Esophagus squamous epithelium (tissue), 5 donors: ENCODE measurements around the gene PTPN13. TPM values are rescaled to one million over a fixed set of nuclear protein-coding genes. Genes with fewer than 3 reads are reported as not detected.

Experiments
- DNase-seq: peaks from one replicate; lab custom pipeline; 2025; lab: John Stamatoyannopoulos, UW
- H3K27ac ChIP-seq, 4 donors: fragments of 200-600 bp; sonication (generic); one replicate each; pipeline ENCODE4 v1.5.1; 2016 to 2019; ENCODE audit warnings: mild to moderate bottlenecking in 1 of 4
- H3K27me3 ChIP-seq, 4 donors: fragments of 200-600 bp; sonication (generic); 1 replicate in 3 of 4; 2 replicates in 1 of 4; pipeline versions ENCODE4 v1.5.1 to v1.6.0; 2017 to 2021; ENCODE audit warnings: antibody characterized with exemption in 1 of 4
- H3K36me3 ChIP-seq, 3 donors: fragments of 200-600 bp; sonication (generic); one replicate each; pipeline ENCODE4 v1.5.1; 2016 to 2019
- H3K4me1 ChIP-seq, 3 donors: fragments of 200-600 bp; sonication (generic); one replicate each; pipeline ENCODE4 v1.5.1; 2017 to 2019
- H3K4me3 ChIP-seq, 4 donors: fragments of 200-600 bp; sonication (generic); 1 replicate in 3 of 4; 2 replicates in 1 of 4; pipeline ENCODE4 v1.5.1; 2016 to 2019; ENCODE audit warnings: mild to moderate bottlenecking in 2 of 4, moderate library complexity in 1 of 4
- H3K9me3 ChIP-seq, 3 donors: fragments of 200-600 bp; sonication (generic); one replicate each; pipeline ENCODE4 v1.5.1; 2016 to 2019
- CTCF ChIP-seq, 6 experiments: fragments of 450-650 bp in 4 of 6; fragments of 200-600 bp in 2 of 6; sonication (generic) in 2 of 6; IDR thresholded peaks; one replicate each; pipeline ENCODE4 v1.5.1; 2016 to 2019; ENCODE audit warnings: antibody characterized with exemption in 6 of 6, mild to moderate bottlenecking in 4 of 6, moderate library complexity in 4 of 6
- POLR2A ChIP-seq, 4 donors: fragments of 450-650 bp; IDR thresholded peaks; one replicate each; pipeline ENCODE4 v1.6.1; 2017; ENCODE audit warnings: antibody characterized with exemption in 4 of 4, mild to moderate bottlenecking in 4 of 4, moderate library complexity in 3 of 4
- WGBS, 2 donors: methylation state at CpG; one replicate each; pipeline ENCODE4 v1.1.5; 2018; 5-methylcytosine and 5-hydroxymethylcytosine counted together
- intact Hi-C: fragments of 100-400 bp; cut with DNase I; formaldehyde crosslinking; loops from one replicate; pipeline ENCODE4 v1.15.0; 2022
- total RNA-seq, 4 donors: library from RNA; depleted of rRNA; stranded (reverse); fragments of >200 nt; gene quantifications; one replicate each; pipeline ENCODE4 v1.1.0, GENCODE V29; 2016
- donor health status: DM: yes; HTN: yes; CAD: no.

The PTPN13 gene
- total RNA-seq, 4 donors from 2014 or later: 44.8 to 94.9 (median 66.7) TPM

DNA sequence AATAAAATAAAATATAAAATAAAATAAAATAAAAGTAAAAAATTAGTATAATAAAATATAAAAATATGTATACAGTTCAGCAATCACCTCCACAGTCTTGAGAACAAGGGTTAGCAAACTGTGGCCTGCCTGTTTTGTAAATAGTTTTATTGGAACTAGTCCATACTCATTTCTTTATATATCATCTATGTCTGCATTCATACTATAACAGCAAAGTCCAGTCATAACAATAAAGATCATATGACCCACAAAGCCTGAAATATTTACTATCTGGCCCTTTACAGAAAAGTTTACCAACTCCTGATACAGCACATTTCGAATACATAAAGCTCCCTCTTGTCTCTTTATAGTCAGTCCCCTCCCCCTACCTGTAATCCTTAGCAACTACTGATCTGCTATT, 143.1 kb downstream of the PTPN13 start:
- peaks cover 0 to 8% (median 0%) of the 10 kb centered on the region in 3 donors for H3K9me3 ChIP-seq
- no peaks in the 10 kb centered on the region for H3K27me3 ChIP-seq
- H3K4me1 ChIP-seq: no peaks in the 10 kb centered on the region
- 68 to 85% methylated on average over 1 of the region's 1 CpG for WGBS, 2 donors
- no peak for TF ChIP-seq POLR2A (IDR thresholded peaks at IDR 0.05)
- TF ChIP-seq CTCF (IDR thresholded peaks at IDR 0.05): no peak
- no peak overlapping the region for H3K4me3 ChIP-seq
- H3K27ac ChIP-seq: no peak overlapping the region
- DNase-seq: no peak
- H3K36me3 ChIP-seq: peaks cover 0 to 97% (median 8%) of the 10 kb centered on the region in 3 donors
- intact Hi-C loops: no loop called here

DNA sequence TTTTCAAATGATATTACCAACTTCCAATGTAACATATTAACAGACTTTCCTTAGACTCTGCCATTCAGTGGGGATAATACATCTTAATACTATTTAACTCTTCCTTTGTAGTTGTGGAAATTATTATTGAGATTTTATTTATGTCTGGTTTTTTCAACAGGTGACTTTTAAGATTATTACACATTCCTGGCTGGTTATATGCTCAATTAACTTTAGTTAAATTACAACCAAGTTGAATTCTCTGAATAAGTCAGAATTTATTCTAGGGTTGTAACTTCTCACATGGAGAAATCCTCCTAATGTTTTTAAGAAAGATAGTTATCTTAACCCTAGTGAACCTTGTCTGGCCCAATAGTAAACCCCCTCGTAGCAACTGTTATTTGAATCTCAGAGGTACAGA, 147.7 kb downstream of the PTPN13 start:
- Histone ChIP-seq H3K27ac (no peak overlapping the region), H3K4me3 (no peak overlapping the region), H3K27me3 (no peaks in the 10 kb centered on the region), H3K36me3 (peaks cover 0 to 91% (median 8%) of the 10 kb centered on the region in 3 donors), H3K9me3 (peaks cover 0 to 8% (median 0%) of the 10 kb centered on the region in 3 donors), H3K4me1 (no peaks in the 10 kb centered on the region)
- DNase-seq: no peak
- TF ChIP-seq POLR2A (IDR thresholded peaks at IDR 0.05) (no peak), CTCF (IDR thresholded peaks at IDR 0.05) (no peak)
- intact Hi-C loops: no loop called here
- 73 to 85% methylated on average over 1 of the region's 1 CpG for WGBS, 2 donors

DNA sequence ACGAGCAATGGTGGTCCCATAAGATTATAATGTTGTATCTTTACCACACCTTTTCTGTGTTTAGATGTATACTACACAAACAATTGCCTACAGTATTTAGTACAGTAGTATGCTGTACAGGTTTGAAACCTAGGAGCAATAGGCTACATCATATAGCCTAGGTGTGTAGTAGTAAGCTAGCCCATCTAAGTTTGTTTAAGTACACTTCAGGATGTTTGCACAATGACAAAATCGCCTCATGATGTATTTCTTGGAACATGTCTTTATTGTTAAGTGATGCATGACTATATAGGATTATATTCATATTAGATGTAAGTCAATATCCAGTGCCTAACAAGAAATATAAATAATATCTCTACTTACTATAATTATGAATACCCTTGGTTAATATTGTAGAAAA, 150.5 kb downstream of the PTPN13 start:
- intact Hi-C loops: no loop called here
- Histone ChIP-seq H3K36me3 (peaks cover 0 to 90% (median 8%) of the 10 kb centered on the region in 3 donors), H3K4me3 (no peak overlapping the region), H3K9me3 (peaks cover 0 to 8% (median 0%) of the 10 kb centered on the region in 3 donors), H3K27ac (no peak overlapping the region), H3K4me1 (no peaks in the 10 kb centered on the region), H3K27me3 (no peaks in the 10 kb centered on the region)
- no peak for DNase-seq
- WGBS, 2 donors: 66 to 78% methylated on average over 2 of the region's 2 CpGs
- TF ChIP-seq POLR2A (IDR thresholded peaks at IDR 0.05) (no peak), CTCF (IDR thresholded peaks at IDR 0.05) (no peak)

GRCh38 chr4:86749121-86749520, 155.0 kb downstream of the PTPN13 start:
- intact Hi-C loops: no loop called here

GRCh38 chr4:86755388-86755787, 161.3 kb downstream of the PTPN13 start:
- H3K27me3 ChIP-seq: no peaks in the 10 kb centered on the region
- WGBS, 2 donors: 70 to 86% methylated on average over 2 of the region's 2 CpGs
- intact Hi-C loops: no loop called here
- TF ChIP-seq POLR2A (IDR thresholded peaks at IDR 0.05) (no peak), CTCF (IDR thresholded peaks at IDR 0.05) (no peak)
- DNase-seq: no peak
- no peak overlapping the region for H3K27ac ChIP-seq
- H3K4me3 ChIP-seq: no peak overlapping the region
- H3K4me1 ChIP-seq: no peaks in the 10 kb centered on the region
- H3K36me3 ChIP-seq: peaks cover 0 to 77% (median 7%) of the 10 kb centered on the region in 3 donors
- no peaks in the 10 kb centered on the region for H3K9me3 ChIP-seq

More at GRCh38 chr4:86749121-86749520, 155.0 kb downstream of the PTPN13 start:
- no peaks in the 10 kb centered on the region for H3K4me1 ChIP-seq
- TF ChIP-seq POLR2A (IDR thresholded peaks at IDR 0.05) (no peak), CTCF (IDR thresholded peaks at IDR 0.05) (no peak)
- no peaks in the 10 kb centered on the region for H3K27me3 ChIP-seq
- no peak overlapping the region for H3K27ac ChIP-seq
- DNase-seq: no peak
- peaks cover 0 to 97% (median 7%) of the 10 kb centered on the region in 3 donors for H3K36me3 ChIP-seq
- no peaks in the 10 kb centered on the region for H3K9me3 ChIP-seq
- no peak overlapping the region for H3K4me3 ChIP-seq
